ENCODE data around the gene PSTPIP1.

PSTPIP1 gene

DNA sequence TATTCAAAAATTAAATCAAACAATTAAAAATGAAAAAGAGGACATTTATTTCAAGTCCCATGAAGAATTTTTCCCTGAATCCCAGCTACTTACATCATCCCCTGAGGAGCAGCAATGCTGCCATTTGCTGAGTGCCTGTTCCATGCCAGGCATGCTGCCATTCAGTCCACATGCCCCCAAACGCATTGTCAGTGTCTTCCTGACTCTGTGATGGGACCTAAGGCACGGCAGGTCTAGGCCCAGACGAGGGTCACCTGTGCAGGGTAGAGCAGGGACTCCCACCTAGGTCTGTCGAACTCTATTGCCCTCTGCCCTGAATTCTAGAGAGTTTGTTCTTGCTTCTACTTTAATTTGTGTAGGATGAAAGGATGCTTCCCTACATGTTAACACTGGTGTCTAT is 7.0 kb downstream of the PSTPIP1 start:
- H3K9me3 Mint-ChIP-seq (ENCODE audit: low read depth) = no peaks in the 10 kb centered on the region
- H3K4me1 Mint-ChIP-seq (ENCODE audit: low read depth) = peaks cover 89% of the 10 kb centered on the region
- H3K27me3 Mint-ChIP-seq = no peaks in the 10 kb centered on the region
- H3K36me3 Mint-ChIP-seq = peaks cover 7% of the 10 kb centered on the region
- peak overlapping the region; percentile 85 for H3K27ac Mint-ChIP-seq
- peak overlapping the region; percentile 17 for H3K4me3 Mint-ChIP-seq

DNA sequence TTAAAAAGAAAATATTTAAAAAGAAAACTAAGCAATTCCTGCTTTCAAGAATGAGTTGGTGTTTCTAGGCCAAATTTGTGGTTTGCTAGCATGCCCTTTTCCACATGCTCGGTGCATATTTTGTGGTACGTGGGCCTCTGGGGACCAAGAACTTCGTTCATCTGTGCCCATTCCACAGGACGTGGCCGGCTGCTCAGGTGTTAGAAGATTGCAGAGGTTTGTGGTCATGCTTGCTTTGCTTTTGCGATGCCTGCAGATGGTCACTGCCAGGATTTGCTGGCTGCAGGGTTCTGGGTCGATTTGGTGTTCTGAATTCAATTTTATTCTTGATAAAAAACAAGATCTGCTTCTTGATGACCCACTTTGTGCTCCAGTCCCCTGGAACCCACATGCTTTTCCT is 7.5 kb downstream of the PSTPIP1 start:
- Mint-ChIP-seq H3K9me3 (ENCODE audit: low read depth) (no peaks in the 10 kb centered on the region), H3K27me3 (no peaks in the 10 kb centered on the region), H3K4me1 (ENCODE audit: low read depth) (peaks cover 84% of the 10 kb centered on the region), H3K4me3 (peak overlapping the region; percentile 76), H3K36me3 (peaks cover 5% of the 10 kb centered on the region), H3K27ac (peak overlapping the region; percentile 85)

DNA sequence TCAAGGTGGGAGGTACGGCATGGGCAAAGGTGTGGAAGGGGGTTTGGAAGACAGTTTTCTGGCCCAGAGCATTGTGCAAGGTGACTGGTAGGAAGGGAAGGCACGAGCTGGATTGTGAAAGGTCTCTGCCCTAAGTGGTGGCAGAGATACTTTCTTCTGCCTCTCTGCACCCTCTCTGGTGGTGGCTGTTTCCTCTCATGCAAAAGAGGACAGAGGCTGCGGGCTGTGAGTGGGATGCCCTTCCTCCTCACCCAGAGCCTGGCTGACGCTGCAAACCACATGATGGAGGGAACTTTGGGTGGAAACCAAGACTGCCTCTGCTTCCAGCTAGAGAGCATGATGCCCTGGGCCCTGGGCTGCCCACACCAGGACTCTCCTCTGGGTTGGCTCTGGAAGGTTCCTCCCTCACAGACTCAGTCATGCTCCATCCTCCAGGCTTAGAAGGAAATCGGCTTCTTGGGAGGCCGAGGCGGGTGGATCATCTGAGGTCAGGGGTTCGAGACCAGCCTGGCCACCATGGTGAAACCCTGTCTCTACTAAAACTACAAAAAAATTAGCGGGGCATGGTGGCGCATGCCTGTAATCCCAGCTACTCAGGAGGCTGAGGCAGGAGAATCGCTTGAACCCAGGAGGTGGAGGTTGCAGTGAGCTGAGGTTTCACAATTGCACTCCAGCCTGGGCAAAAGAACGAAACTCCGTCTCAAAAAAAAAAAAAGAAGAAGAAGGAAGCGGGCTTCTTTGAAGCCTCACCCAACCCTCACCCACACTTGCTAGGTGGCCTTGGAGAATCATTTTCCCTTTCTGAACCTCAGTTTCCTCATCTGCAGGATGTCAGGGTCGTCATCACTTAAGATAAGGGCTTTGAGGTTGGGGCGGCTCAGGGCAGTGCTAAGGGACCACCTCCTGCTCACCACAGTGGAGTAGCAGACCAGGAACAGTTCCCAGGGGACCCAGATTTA is 8.3 kb downstream of the PSTPIP1 start:
- Mint-ChIP-seq H3K27me3 (no peaks in the 10 kb centered on the region), H3K9me3 (ENCODE audit: low read depth) (no peaks in the 10 kb centered on the region), H3K36me3 (peaks cover 5% of the 10 kb centered on the region), H3K27ac (peak overlapping the region; percentile 85), H3K4me3 (peak overlapping the region; percentile 76), H3K4me1 (ENCODE audit: low read depth) (peaks cover 81% of the 10 kb centered on the region)

DNA sequence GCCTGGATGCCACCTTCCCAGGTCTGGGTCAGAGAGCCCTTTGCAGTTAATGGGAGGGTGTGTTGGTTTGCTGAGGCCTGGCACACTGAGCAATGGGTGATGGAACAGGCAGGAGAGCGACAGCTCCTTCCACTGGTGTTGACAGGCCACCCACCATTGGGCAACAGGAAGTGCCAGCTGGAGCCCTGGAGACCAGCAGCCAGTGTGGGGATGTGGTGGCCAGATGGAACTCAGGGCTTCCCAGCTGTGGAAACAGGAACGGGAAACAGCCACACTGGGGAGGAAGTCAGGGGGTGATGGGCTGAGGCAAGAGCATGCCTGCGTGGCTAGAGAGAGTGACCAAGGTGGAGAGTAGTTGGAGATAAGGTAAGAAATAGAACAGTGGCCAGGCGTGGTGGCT is 9.3 kb downstream of the PSTPIP1 start:
- Mint-ChIP-seq H3K4me1 (ENCODE audit: low read depth) (peaks cover 75% of the 10 kb centered on the region), H3K9me3 (ENCODE audit: low read depth) (no peaks in the 10 kb centered on the region), H3K36me3 (peaks cover 5% of the 10 kb centered on the region), H3K27me3 (no peaks in the 10 kb centered on the region), H3K4me3 (peak overlapping the region; percentile 76), H3K27ac (peak overlapping the region; percentile 85)

DNA sequence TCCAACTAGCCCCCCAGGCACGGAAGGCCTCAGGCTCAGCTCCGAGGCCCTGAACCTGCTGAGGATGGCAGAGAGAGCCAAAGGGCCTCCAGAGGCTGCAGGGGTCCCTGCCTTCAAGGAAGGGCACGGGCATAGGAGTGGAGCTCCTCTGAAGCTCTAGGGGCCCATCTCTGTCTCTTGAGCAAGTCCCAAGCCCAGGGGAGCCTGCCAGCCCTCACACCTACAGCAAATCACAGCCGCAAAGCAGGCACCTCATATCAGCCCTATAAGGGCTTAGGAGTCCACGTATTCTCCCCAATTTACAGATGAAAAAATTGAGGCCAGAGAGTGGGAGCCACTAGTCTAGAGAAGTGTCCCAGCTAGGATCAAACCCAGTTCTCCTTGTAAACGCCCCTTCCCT is 14.2 kb downstream of the PSTPIP1 start:
- peaks cover 2% of the 10 kb centered on the region for H3K36me3 Mint-ChIP-seq
- H3K27me3 Mint-ChIP-seq = no peaks in the 10 kb centered on the region
- H3K4me1 Mint-ChIP-seq (ENCODE audit: low read depth) = peaks cover 77% of the 10 kb centered on the region
- no peak overlapping the region for H3K4me3 Mint-ChIP-seq
- no peaks in the 10 kb centered on the region for H3K9me3 Mint-ChIP-seq (ENCODE audit: low read depth)
- peak overlapping the region; percentile 41 for H3K27ac Mint-ChIP-seq

DNA sequence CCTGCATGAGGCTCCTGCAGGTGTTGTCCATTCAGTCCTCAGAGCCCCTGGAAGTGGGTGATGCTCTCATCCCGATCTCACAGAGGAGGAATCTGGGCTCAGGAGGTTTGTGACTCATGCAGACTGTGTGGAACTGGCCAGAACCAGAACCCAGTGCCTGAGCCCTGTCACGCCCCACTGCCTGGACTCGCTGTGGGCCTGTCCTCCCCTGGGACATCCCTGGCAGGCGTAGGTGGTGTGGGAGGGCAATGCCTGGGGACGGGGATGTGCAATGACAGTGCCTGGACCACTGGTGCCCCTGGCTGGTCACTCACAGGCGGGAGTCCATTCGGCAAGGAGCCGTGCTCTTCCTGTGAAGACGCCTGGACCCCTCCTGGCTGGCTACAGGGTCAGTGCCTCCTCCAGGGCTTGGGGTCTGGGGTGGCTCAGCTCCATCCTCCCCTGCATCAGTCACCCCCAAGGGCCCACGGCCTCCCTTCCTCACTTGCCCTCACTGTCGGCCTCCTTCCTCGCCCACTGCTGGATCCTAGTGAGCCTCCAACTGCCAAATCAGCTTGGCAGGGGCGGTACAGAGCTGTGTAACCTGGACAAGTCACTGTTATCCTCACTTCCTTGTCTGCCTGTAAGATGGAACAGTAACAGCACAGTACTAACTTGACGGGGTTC is 14.9 kb downstream of the PSTPIP1 start:
- Mint-ChIP-seq H3K27me3 (no peaks in the 10 kb centered on the region), H3K4me3 (no peak overlapping the region), H3K36me3 (no peaks in the 10 kb centered on the region), H3K9me3 (ENCODE audit: low read depth) (no peaks in the 10 kb centered on the region), H3K4me1 (ENCODE audit: low read depth) (peaks cover 77% of the 10 kb centered on the region), H3K27ac (peak overlapping the region; percentile 83)

DNA sequence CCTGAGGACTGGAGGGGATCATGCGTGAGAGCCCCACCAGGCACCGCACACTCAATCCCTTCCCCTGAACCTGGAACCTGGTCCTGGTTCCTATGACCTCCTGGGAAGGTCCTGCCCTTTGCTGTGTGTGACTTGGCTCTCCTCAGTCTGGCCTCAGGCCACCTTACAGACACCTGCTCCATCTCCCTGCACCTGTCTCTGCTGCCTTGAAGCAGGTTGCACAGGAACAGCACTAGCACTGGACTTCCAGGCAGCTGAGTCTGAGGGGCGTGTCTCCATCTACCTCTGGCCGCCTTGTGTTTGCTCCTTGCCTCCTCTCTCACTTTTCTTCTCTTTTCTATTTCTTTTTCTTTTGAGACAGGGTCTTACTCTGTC is 15.4 kb downstream of the PSTPIP1 start:
- Mint-ChIP-seq H3K4me1 (ENCODE audit: low read depth) (peaks cover 79% of the 10 kb centered on the region), H3K4me3 (peak overlapping the region; percentile 17), H3K9me3 (ENCODE audit: low read depth) (no peaks in the 10 kb centered on the region), H3K27ac (peak overlapping the region; percentile 83), H3K36me3 (no peaks in the 10 kb centered on the region), H3K27me3 (no peaks in the 10 kb centered on the region)

DNA sequence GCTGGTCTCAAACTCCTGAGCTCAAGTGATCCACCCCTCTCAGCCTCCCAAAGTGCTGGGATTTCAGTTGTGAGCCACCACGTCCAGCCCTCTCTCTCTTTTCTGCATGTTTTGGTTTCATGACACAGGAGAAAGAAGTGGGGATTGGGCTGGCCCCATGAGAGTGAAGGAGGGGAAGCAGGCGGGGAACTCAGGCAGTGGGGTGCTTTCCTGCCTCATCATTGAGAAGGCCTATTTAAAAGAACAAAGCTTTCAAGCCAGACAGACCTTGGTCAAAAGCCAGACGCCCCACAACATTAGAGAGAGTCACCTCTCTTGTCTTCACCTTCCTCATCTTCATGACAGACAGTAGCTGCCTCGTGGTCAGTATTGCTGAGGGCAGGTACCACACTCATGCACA is 15.9 kb downstream of the PSTPIP1 start:
- peaks cover 77% of the 10 kb centered on the region for H3K4me1 Mint-ChIP-seq (ENCODE audit: low read depth)
- no peaks in the 10 kb centered on the region for H3K27me3 Mint-ChIP-seq
- peak overlapping the region; percentile 83 for H3K27ac Mint-ChIP-seq
- no peaks in the 10 kb centered on the region for H3K36me3 Mint-ChIP-seq
- H3K9me3 Mint-ChIP-seq (ENCODE audit: low read depth) = no peaks in the 10 kb centered on the region
- no peak overlapping the region for H3K4me3 Mint-ChIP-seq

DNA sequence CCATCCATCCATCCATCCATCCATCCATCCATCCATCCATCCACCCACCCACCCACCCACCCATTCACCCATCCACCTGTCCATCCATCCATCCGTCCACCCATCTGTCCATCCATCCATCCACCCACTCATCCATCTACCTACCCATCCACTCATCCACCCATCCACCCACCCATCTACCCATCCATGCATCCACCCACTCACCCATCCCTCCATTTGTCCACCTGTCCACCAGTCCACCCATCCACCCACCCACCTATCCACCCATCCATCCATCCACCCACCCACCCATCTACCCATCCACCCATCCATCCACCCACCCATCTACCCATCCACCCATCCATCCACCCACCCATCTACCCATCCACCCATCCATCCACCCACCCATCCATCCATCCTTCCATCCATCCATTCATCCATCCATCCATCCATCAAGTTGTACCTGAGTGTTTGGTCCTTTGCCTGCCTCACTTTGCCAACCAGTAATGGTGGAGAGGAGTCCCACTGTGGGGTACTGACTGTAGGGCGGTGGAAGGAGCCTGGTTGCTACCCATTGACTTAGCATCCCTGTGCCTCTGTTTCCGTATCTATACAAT is 17.3 kb downstream of the PSTPIP1 start:
- Mint-ChIP-seq H3K27ac (peak overlapping the region; percentile 94), H3K4me1 (ENCODE audit: low read depth) (peaks cover 75% of the 10 kb centered on the region), H3K36me3 (no peaks in the 10 kb centered on the region), H3K4me3 (peak overlapping the region; percentile 63), H3K9me3 (ENCODE audit: low read depth) (no peaks in the 10 kb centered on the region), H3K27me3 (no peaks in the 10 kb centered on the region)

DNA sequence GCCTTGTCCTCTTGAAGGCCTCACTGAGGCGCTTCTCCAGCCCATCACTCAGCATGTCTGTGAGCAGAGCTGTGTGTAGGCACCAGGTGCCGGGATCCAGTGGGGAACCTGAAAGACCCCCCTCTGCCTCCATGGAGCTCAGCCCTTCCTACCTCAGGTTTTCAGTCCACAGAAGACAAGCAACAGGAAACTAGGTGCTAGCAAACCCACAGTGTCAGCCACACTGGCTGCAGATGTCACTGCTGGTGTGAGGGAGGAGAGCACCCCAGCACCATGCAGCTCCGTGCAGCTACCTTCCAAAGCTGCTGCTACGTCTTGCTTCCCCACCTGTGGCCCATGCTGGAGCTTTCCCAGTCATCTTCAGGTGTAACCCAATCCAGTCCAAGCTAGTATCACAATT is 17.9 kb downstream of the PSTPIP1 start:
- Mint-ChIP-seq H3K36me3 (no peaks in the 10 kb centered on the region), H3K9me3 (ENCODE audit: low read depth) (no peaks in the 10 kb centered on the region), H3K27me3 (no peaks in the 10 kb centered on the region), H3K4me3 (peak overlapping the region; percentile 63), H3K27ac (peak overlapping the region; percentile 94), H3K4me1 (ENCODE audit: low read depth) (peaks cover 79% of the 10 kb centered on the region)

DNA sequence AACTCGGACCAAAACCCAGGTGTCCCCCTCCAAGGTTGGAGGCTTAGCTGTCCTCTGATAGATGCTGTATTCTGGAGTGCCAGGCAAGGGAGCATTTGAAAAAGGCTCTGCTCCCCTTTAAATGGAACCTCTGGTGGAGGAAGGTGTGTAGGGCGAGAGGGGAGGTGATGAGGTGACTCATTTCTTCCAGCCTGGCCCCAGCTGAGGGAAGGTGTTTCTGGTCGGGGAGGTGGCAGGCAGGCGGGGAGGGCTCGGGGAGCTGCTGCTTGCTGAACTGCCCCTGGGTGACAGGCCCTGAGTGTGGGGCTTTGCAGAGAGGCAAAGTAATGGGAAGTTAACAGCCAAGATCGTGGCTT is 18.8 kb downstream of the PSTPIP1 start:
- no peaks in the 10 kb centered on the region for H3K27me3 Mint-ChIP-seq
- H3K4me1 Mint-ChIP-seq (ENCODE audit: low read depth) = peaks cover 81% of the 10 kb centered on the region
- peak overlapping the region; percentile 63 for H3K4me3 Mint-ChIP-seq
- H3K27ac Mint-ChIP-seq = peak overlapping the region; percentile 94
- no peaks in the 10 kb centered on the region for H3K9me3 Mint-ChIP-seq (ENCODE audit: low read depth)
- H3K36me3 Mint-ChIP-seq = no peaks in the 10 kb centered on the region

DNA sequence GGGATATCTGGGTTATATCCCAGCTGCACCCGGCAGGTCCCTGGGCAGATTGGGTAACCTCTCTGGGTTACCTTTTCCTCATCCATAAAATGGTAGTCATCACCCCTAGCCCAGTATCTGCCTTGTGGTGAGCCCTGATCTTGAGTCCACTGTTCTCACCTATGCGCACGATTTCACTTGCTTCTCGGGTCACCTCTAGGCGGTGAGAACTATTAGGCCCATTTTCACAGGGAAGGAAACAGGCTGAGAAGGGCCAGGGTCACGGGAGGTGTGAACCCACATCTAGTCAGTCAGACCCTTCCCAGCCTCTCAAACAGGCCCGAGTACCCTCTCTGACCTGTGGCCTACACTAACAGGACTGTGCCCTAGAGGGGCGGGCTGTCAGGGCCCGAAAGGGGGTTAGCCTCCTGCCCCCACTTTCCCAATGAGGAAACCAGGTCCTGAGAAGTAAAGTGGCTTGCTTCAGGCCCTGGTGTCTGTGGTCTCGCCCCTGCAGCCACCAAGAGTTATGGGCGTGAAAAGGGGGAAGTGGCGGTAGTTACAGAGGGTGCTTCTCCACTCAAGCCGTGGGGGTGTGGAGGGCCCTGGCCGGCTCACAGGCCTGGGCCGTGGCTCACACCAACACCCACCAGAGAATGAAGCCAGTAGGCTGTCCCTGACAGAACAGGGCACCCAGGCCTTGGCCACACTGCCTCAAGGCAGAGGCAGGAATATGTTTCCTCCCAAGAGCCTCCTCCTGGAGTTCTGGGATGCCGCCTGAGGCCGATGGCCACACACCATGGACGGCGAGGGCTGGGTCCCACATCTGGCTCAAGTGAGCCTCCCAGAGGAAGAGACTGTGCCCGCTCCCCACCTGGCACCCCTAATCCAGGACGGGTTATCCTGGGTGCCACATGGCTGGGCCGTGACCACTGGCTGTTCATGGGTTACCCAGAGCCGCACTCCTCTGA is 19.5 kb downstream of the PSTPIP1 start:
- Mint-ChIP-seq H3K36me3 (no peaks in the 10 kb centered on the region), H3K27me3 (no peaks in the 10 kb centered on the region), H3K4me3 (peak overlapping the region; percentile 63), H3K27ac (peak overlapping the region; percentile 94), H3K9me3 (ENCODE audit: low read depth) (no peaks in the 10 kb centered on the region), H3K4me1 (ENCODE audit: low read depth) (peaks cover 84% of the 10 kb centered on the region)

DNA sequence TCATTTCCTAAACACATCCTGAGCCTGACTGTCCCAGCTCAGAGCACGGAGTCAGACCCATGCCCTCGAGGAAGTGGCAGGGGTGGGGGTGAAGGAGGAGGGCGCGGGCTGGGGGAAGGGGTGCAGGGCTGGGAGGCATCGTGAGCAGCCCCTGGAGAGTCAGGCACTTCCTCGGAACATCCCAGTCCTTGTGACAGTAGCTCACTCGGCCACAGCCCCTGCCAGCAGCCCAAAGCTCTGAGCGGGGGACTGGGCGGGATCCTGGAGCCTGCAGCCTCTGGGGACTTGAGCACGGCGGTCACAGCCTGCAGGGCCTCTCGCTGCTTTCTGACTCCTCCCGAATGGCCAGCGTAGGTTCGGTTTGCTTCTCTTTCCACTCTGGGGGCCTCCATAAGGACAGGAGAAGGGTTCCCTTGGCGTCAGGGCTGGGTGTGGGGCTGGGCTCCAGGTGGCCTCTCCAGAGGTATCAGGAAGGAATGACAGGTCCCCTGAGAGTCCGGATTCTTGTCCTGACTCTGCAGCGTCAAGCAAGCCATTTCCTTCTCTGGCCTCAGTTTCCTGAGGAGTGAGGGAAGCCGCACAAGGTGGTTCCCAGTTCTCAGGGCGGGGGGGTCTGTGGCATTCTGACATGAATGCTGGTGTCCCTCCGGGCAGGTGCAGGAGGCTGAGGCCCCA is 20.9 kb downstream of the PSTPIP1 start:
- Mint-ChIP-seq H3K4me3 (peak overlapping the region; percentile 57), H3K9me3 (ENCODE audit: low read depth) (no peaks in the 10 kb centered on the region), H3K36me3 (peaks cover 2% of the 10 kb centered on the region), H3K27me3 (no peaks in the 10 kb centered on the region), H3K27ac (peak overlapping the region; percentile 94), H3K4me1 (ENCODE audit: low read depth) (peaks cover 85% of the 10 kb centered on the region)

DNA sequence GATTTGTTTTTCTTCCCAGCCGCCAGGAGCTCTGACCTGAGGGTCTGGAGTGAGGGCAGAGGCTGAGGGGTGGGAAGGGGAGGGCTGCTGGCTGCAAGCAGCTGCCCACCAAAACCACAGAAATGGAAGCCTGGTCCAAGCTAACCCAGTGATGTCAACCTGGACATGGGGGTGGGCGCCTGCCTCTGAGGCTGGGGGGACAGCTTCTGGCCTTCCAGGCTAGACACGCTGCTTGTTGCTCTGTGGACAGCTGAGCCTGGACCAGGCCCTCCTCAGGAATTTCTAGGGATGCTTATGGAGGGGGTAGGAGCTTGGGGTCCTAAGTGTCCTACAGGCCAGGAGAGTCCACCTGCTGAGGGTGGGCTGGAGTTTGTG is 21.4 kb downstream of the PSTPIP1 start:
- no peaks in the 10 kb centered on the region for H3K9me3 Mint-ChIP-seq (ENCODE audit: low read depth)
- H3K27ac Mint-ChIP-seq = no peak overlapping the region
- H3K36me3 Mint-ChIP-seq = peaks cover 2% of the 10 kb centered on the region
- H3K4me1 Mint-ChIP-seq (ENCODE audit: low read depth) = peaks cover 85% of the 10 kb centered on the region
- no peaks in the 10 kb centered on the region for H3K27me3 Mint-ChIP-seq
- H3K4me3 Mint-ChIP-seq = no peak overlapping the region
